NCI-H146 treated with DMSO at 0.1 percent for 48 hours (cell line): ENCODE data around the gene POC1A.
"Not testable (repeated sequence)": the region's sequence is repeated elsewhere in the genome, so short reads cannot be mapped to it uniquely, and the experiment has no call there.

Experiments
- DNase-seq: peaks from one replicate; lab custom pipeline; 2025; ENCODE audit not compliant: unreplicated experiment; lab: John Stamatoyannopoulos, UW

POC1A gene

DNA sequence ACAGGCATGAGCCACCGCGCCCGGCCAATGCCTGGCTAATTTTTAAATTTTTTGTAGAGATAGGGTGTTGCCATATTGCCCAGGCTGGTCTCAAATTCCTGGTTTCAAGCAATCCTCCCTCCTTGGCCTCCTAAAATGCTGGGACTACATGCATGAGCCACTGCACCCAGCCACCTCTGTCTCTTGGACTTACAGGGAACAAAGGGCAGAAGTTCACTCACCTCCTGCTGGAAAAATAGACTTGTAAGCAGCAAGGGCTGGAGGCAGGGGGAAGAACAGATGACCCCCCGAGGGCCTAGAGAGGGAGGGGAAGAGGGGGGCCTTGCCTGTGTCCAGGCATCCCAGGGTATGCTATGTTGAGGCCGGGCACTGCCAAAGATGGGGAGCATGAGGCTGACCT, 120.0 kb downstream of the POC1A start:
- DNase-seq, result no peak

- not testable (repeated sequence) for DNase-seq
Measured at GRCh38 chr3:52033748-52034147, 120.5 kb downstream of the POC1A start.

- no peak for DNase-seq
Measured at GRCh38 chr3:52032702-52033408, 121.4 kb downstream of the POC1A start.

GRCh38 chr3:52031896-52032295, 122.3 kb downstream of the POC1A start:
- no peak for DNase-seq

- DNase-seq, result no peak
Measured at GRCh38 chr3:52030714-52031310, 123.4 kb downstream of the POC1A start.

GRCh38 chr3:52029535-52029934, 124.7 kb downstream of the POC1A start:
- no peak for DNase-seq

DNA sequence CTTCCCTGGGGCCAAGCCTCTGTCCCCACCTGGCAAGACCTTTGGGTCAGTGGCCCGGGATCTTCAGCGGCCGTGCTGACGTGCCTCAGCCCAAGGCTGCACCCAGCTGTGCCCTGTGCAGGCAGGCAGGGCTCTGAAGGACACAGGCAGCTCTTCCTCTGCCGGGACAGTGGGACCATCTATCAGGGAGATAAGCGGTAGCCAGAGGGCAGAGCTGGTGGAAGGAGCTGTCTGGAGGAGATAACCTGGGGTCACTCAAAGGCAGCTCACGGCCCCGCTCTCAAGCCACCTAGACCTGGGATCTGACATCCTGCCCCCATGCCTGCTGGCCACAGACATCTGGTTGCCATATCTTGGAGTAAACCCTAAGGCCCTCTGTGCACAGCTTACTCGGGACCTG, 125.2 kb downstream of the POC1A start:
- no peak for DNase-seq

DNA sequence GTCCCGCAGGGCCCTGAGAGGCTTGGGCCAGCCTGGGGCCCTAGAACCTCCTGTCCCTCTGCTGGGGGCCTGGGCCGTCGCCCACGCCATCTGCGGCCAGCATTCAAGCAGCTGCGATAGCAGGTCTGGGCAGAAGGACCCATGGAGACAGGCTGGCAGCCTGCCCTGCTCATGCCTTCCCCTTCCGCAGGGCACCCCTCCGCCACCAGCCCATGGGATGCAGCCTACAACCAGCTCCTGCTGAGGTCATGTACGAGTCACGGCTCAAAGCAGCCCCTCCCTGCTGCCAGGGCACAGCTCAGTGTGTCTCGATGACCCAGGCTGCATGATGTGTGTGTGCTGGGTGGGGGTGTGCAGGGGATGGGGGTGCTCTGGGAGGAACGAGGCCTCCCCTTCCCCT, 125.7 kb downstream of the POC1A start:
- no peak for DNase-seq

- DNase-seq, result no peak
Measured at GRCh38 chr3:52026041-52026440, 128.2 kb downstream of the POC1A start.

GRCh38 chr3:52025453-52025852, 128.8 kb downstream of the POC1A start:
- DNase-seq, result no peak
